HFFc6 (cell line): ENCODE data around the gene CLIP4. TPM values are rescaled to one million over a fixed set of nuclear protein-coding genes. Genes with fewer than 3 reads are reported as not detected.
A peak's percentile ranks its signal among the peaks of the same experiment; 100 is the strongest.

ENCODE experiments used
- DNase-seq: peaks from one replicate; pipeline ENCODE4 v3.0.0-alpha.2; 2018
- H3K27ac Mint-ChIP-seq: 2 replicates; pipeline ENCODE4 v1.8.0; 2020; ENCODE audit warnings: mild to moderate bottlenecking, mixed read lengths
- H3K27me3 Mint-ChIP-seq: 2 replicates; pipeline ENCODE4 v1.8.0; 2021; ENCODE audit warnings: mild to moderate bottlenecking, moderate library complexity, mixed read lengths; ENCODE audit not compliant: insufficient read depth
- H3K36me3 Mint-ChIP-seq: 2 replicates; pipeline ENCODE4 v1.8.0; 2021; ENCODE audit warnings: low read depth, mixed read lengths
- H3K4me1 Mint-ChIP-seq: 2 replicates; pipeline ENCODE4 v1.8.0; 2020; ENCODE audit warnings: low read depth, mixed read lengths
- H3K4me3 Mint-ChIP-seq: 2 replicates; pipeline ENCODE4 v1.8.0; 2020; ENCODE audit warnings: mild to moderate bottlenecking, moderate library complexity, mixed read lengths
- H3K9me3 Mint-ChIP-seq: 2 replicates; pipeline ENCODE4 v1.8.0; 2020; ENCODE audit warnings: mild to moderate bottlenecking, mixed read lengths
- total RNA-seq, 6 experiments: library from RNA; stranded (reverse); fragmentation: NEBNext Ultra II Directional; extraction: Animal tissue kit (Norgen Biotek cat#: 25700); gene quantifications; 2 replicates in 1 of 6; 3 replicates in 5 of 6; pipeline ENCODE4 v1.2.3, GENCODE V29; 2021
- TF ChIP-seq, protein P1 (sequence below): fragments of 200-600 bp; sonication (generic); IDR thresholded peaks from 2 replicates; pipeline ENCODE4 v1.5.0; 2021; ENCODE audit warnings: antibody characterized with exemption, mild to moderate bottlenecking

Gene CLIP4
- total RNA-seq, 6 experiments from 2014 or later = 33.7 to 40.9 (median 36.6) TPM

DNA sequence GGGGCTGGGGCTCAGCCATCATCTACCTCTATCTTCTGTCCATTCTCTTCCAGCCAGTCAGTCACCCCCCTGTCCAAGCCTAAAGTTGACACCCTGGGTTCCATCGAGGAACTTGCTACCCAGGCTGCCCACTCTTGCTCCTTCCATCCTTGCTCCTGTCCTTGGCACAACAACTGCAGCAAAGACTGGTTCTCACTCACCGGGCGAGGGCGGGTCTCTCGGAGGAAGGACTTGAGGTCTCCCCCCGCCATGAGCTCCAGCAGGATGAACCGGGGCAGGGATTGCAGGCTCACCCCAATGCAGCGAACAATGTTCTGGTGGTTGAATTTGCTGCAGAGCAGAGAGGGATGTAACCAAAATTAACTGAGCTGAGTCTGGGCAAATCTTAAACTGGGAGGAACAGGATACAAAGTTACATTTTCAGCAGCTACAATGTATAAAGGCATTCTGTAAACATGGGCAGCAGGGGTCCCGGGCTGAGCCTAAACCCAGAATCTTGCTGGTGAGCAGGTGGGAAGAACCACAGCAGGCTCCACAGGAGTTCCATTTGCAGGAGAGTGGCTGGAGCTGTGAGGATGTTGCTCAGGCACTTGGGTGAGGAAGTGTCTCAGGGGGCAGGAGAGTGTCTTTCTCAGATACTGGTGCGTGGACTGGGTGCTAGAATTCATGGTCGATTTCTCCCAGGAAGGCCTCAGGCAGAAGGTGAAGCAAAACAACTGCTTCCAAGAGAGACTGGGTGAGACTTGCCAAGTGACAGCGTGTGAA lies 105.5 kb downstream of the CLIP4 start:
- H3K36me3 Mint-ChIP-seq = no peaks in the 10 kb centered on the region
- H3K27me3 Mint-ChIP-seq = peaks cover 27% of the 10 kb centered on the region
- no peak overlapping the region for H3K27ac Mint-ChIP-seq
- H3K4me1 Mint-ChIP-seq = peaks cover 13% of the 10 kb centered on the region
- DNase-seq = no peak
- H3K4me3 Mint-ChIP-seq = no peak overlapping the region
- no peaks in the 10 kb centered on the region for H3K9me3 Mint-ChIP-seq
- TF ChIP-seq, protein P1, sequence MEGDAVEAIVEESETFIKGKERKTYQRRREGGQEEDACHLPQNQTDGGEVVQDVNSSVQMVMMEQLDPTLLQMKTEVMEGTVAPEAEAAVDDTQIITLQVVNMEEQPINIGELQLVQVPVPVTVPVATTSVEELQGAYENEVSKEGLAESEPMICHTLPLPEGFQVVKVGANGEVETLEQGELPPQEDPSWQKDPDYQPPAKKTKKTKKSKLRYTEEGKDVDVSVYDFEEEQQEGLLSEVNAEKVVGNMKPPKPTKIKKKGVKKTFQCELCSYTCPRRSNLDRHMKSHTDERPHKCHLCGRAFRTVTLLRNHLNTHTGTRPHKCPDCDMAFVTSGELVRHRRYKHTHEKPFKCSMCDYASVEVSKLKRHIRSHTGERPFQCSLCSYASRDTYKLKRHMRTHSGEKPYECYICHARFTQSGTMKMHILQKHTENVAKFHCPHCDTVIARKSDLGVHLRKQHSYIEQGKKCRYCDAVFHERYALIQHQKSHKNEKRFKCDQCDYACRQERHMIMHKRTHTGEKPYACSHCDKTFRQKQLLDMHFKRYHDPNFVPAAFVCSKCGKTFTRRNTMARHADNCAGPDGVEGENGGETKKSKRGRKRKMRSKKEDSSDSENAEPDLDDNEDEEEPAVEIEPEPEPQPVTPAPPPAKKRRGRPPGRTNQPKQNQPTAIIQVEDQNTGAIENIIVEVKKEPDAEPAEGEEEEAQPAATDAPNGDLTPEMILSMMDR = no peak

DNA sequence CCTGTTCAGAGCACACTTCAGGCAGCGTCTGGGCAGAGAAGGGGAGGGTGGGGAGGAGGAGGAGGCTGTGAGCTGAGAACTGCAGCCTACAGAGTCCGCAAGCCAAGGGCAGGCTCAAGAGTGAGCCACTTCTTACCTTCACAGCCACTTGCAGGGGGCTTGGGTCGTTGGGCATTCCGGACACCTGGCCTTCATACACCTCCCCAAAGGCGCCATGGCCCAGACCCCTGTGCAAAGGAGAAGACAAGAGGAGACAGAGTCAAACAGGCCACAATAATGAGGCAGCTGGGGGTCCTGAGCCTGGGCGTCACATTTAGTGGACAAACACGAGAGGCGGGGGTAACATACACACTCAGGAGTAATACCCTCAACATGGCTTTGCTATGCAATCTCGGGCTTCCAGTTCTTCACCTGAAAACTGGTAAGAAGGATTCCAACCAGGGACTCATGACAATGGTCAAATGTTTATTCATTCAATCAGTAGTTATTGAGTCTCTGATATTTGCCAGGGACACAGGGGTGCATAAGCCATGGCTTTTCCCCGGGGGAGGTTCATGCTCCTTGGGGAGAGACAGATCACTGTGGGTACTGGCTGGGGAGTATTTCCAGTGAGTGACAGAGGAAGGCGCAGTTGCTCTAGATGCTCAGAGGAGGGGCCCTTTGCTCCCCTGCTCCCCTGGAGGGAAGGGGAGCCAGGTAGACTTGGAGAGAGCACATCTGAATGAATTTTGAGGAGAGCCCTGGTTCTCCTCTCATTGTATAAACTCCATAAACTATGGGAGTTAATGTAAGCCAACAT lies 107.4 kb downstream of the CLIP4 start:
- H3K36me3 Mint-ChIP-seq = no peaks in the 10 kb centered on the region
- H3K27me3 Mint-ChIP-seq = peaks cover 43% of the 10 kb centered on the region
- TF ChIP-seq, protein P1 = no peak
- DNase-seq = no peak
- H3K9me3 Mint-ChIP-seq = no peaks in the 10 kb centered on the region
- H3K27ac Mint-ChIP-seq = no peak overlapping the region
- H3K4me3 Mint-ChIP-seq = no peak overlapping the region
- H3K4me1 Mint-ChIP-seq = peaks cover 15% of the 10 kb centered on the region

DNA sequence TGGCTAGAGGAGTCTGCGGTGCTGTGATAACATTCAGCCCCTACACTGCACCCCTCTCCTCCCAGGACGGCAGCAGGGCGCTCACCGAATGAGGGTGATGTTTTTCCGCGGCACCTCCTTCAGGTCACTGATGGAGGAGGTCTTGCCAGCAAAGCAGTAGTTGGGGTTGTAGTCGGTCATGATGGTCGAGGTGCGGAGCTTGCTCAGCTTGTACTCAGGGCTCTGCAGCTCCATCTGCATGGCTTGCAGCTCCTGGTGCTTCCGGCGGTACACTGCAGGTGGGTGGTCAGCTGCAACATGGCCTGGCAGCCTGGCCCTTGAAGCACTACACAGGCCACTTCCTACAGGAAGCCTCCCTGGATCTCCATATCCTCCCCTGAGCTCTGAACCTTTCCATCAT lies 108.0 kb downstream of the CLIP4 start:
- no peak overlapping the region for H3K27ac Mint-ChIP-seq
- no peaks in the 10 kb centered on the region for H3K36me3 Mint-ChIP-seq
- DNase-seq = no peak

DNA sequence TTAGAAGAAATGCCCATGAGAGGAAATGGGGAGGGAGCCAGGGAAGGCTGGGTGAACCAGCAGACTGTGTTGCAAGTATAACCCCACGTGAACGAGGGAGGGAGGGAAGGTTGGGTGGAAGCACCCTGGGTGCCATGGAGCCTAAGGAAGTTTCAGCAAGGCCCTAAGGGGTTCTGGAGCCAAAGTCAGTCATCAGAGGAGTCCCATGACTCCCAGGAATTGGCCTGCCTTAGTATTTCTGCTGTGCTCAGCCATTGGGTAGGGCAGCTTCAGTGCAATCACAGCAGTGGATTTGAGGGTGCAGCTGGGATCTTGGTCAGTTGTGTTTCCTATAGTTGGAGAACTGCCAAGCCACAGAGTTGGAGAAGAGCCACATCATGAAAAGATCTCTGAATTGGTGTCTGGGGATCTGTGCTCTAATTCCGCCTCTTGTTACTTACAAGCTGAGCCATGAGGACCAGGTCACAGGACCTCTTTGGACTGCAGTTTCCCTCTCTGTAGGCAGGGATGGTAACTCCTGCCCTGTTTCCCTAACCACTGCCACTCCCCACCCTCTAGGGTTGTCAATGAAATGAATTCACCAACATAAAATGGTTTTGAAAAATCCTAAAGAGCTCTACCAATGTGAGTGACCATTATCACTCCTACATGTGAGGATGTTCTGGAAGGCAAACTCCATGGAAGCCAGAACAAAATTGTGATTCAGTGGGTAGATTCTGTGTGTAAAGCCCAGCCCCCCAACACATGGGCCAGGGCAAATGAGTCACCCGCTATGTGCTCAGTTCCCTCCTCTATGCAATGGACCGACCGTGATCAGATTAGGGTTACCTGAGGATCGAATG lies 108.9 kb downstream of the CLIP4 start:
- peaks cover 41% of the 10 kb centered on the region for H3K27me3 Mint-ChIP-seq
- H3K4me3 Mint-ChIP-seq = no peak overlapping the region
- no peaks in the 10 kb centered on the region for H3K9me3 Mint-ChIP-seq
- H3K36me3 Mint-ChIP-seq = no peaks in the 10 kb centered on the region
- DNase-seq = peak; percentile 48
- TF ChIP-seq, protein P1 = no peak
- H3K4me1 Mint-ChIP-seq = peaks cover 25% of the 10 kb centered on the region
- no peak overlapping the region for H3K27ac Mint-ChIP-seq

More for the DNA sequence above, 108.0 kb downstream of the CLIP4 start:
- Mint-ChIP-seq H3K4me1 (peaks cover 22% of the 10 kb centered on the region), H3K27me3 (peaks cover 41% of the 10 kb centered on the region), H3K4me3 (no peak overlapping the region), H3K9me3 (no peaks in the 10 kb centered on the region)
- TF ChIP-seq, protein P1 = no peak

DNA sequence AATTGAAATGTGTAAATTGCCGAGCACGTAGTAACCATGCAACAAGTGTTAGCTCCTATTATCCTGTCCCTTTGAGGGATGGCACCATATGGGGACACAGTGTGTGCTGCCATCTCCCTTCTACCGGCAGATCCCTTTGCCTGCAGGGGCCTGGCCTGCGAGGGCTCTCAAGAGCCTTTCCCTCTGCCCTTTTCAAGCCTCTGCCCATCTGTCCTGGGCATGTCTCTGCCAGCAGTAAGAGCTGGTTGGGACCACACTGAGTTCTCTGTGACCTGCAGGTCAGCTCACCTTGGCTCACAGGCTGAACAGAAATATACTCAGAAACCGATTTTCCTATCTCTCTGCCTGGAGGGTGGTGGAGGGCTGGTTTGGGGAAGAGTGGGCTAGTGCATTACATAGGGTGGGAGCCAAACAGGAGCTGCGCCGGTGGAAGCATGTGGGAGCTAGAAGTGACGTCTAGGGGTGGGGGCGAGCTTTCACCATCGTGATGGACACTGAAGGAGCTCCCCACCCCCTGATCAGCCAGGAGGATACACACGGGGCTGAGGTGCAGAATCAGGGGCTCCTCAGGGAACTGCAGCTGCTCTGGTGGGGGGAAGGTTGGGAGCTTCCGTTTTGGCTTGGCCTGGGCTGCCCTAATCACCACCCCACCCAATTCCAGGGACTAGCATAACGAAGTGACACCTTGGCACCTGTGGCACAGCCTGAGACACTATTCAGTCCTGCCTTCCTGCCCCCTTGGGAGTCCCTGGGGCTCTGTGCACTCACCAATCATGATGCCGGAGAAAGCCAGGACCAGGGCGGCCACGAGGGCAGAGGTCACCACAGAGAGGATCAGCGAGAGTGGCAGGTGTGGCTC lies 109.7 kb downstream of the CLIP4 start:
- no peak overlapping the region for H3K4me3 Mint-ChIP-seq
- no peak for DNase-seq
- H3K27ac Mint-ChIP-seq = no peak overlapping the region
- H3K36me3 Mint-ChIP-seq = no peaks in the 10 kb centered on the region
- H3K4me1 Mint-ChIP-seq = peaks cover 25% of the 10 kb centered on the region
- H3K9me3 Mint-ChIP-seq = no peaks in the 10 kb centered on the region
- H3K27me3 Mint-ChIP-seq = peaks cover 38% of the 10 kb centered on the region
- TF ChIP-seq, protein P1 = no peak
